ENCODE measurements around the gene NUPR2. TPM values are rescaled to one million over a fixed set of nuclear protein-coding genes. Genes with fewer than 3 reads are reported as not detected.

NUPR2 gene
- total and polyA plus RNA-seq, 10 of the 15 experiments (the other 5 are each of a cell fraction or from before 2014, with no cell fraction given) = not detected

DNA sequence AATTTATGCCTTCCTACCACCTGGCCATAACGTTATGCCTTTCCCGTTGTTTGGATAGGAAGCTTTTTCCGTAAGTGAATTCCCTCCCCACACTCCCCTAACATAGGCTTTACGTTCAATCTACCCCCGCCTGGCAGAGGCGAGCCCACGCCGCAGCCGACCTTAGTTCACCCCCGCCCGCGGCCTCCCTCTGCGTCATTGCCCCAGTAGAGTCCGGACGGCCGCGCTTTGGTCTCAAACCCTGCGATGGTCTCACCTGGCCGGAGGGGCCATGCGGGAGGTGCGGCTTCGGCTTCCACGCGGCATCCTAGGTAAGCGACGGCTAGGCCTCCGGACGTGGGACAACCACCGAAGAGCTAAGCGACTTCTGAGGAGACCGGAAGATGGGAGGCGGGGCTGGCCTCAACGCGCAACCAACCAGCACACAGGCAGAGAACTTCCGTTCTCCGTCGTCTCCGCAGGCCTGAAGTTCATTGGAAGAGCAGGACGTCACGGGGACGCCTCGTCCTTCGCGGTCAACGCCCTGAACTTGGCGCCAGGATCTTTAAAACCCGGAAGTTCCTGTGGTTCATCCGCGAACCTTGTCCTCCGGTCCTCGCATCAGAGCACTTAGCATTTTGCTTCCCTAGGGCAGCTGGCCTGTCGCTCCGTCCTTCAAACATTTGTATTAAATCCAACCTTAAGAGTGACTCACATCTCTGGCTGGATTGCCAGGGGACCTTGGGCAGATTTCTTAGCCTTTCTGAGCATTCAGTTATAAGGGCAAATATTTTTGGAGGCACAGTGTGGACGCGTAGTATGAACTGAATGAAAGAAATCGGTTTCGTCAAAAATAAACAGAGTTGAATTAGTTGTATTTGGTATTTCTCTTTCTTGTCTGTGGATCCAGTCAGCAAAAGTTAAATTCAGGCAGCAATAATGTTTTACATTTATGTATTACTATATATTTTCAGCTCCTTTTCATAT lies 9.8 kb downstream of the NUPR2 start, which contains the start of gene CHCHD2 (continued):
- TF ChIP-seq MEF2A (IDR thresholded peaks at IDR 0.05; ENCODE audit: insufficient read depth, low read depth, low read length) (0 out of 2 replicates have a peak, but pooled peaks have one; percentile 16), PKNOX1 (IDR thresholded peaks at IDR 0.05) (peak; percentile 99), SMARCA5 (IDR thresholded peaks at IDR 0.05) (no peak), FOXM1 (IDR thresholded peaks at IDR 0.05; ENCODE audit: low read depth, low read length) (no peak), KAT2A (conservative IDR thresholded peaks at IDR 0.05; ENCODE audit: control insufficient read depth, low read depth, low read length) (no peak), SREBF2 (IDR thresholded peaks at IDR 0.05; ENCODE audit: low read length) (no peak), ZNF687 (IDR thresholded peaks at IDR 0.05) (peak; percentile 62; the same call in 1 of the 2 replicates), SPI1 (IDR thresholded peaks at IDR 0.05; ENCODE audit: borderline replicate concordance, insufficient read depth, low read depth, low read length) (peak; percentile 36; the same call in 1 of the 2 replicates), SIX5 (IDR thresholded peaks at IDR 0.05; ENCODE audit: low read depth, low read length, severe bottlenecking) (peak; percentile 47), NRF1 (conservative IDR thresholded peaks at IDR 0.05; ENCODE audit: low read depth, low read length) (no peak), SKIL (IDR thresholded peaks at IDR 0.05; ENCODE audit: low read depth, poor library complexity, severe bottlenecking) (peak; percentile 44), JUNB (IDR thresholded peaks at IDR 0.05) (no peak), SUPT20H (IDR thresholded peaks at IDR 0.05; ENCODE audit: borderline replicate concordance, control insufficient read depth, low read depth, low read length) (no peak), RELA (IDR thresholded peaks at IDR 0.05; ENCODE audit: borderline replicate concordance, partially characterized antibody) (no peak)
- TF ChIP-seq, protein P1, sequence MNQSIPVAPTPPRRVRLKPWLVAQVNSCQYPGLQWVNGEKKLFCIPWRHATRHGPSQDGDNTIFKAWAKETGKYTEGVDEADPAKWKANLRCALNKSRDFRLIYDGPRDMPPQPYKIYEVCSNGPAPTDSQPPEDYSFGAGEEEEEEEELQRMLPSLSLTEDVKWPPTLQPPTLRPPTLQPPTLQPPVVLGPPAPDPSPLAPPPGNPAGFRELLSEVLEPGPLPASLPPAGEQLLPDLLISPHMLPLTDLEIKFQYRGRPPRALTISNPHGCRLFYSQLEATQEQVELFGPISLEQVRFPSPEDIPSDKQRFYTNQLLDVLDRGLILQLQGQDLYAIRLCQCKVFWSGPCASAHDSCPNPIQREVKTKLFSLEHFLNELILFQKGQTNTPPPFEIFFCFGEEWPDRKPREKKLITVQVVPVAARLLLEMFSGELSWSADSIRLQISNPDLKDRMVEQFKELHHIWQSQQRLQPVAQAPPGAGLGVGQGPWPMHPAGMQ (IDR thresholded peaks at IDR 0.05; ENCODE audit: borderline replicate concordance) = no peak
- TF ChIP-seq, protein P2, sequence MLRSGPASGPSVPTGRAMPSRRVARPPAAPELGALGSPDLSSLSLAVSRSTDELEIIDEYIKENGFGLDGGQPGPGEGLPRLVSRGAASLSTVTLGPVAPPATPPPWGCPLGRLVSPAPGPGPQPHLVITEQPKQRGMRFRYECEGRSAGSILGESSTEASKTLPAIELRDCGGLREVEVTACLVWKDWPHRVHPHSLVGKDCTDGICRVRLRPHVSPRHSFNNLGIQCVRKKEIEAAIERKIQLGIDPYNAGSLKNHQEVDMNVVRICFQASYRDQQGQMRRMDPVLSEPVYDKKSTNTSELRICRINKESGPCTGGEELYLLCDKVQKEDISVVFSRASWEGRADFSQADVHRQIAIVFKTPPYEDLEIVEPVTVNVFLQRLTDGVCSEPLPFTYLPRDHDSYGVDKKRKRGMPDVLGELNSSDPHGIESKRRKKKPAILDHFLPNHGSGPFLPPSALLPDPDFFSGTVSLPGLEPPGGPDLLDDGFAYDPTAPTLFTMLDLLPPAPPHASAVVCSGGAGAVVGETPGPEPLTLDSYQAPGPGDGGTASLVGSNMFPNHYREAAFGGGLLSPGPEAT (IDR thresholded peaks at IDR 0.05; ENCODE audit: low read depth) = peak; percentile 79

All from GM12878 (cell line).